ENCODE data around the gene SMG7.
A peak's percentile ranks its signal among the peaks of the same experiment; 100 is the strongest.
"Not testable (repeated sequence)": the region's sequence is repeated elsewhere in the genome, so short reads cannot be mapped to it uniquely, and the experiment has no call there.

Gene SMG7

DNA sequence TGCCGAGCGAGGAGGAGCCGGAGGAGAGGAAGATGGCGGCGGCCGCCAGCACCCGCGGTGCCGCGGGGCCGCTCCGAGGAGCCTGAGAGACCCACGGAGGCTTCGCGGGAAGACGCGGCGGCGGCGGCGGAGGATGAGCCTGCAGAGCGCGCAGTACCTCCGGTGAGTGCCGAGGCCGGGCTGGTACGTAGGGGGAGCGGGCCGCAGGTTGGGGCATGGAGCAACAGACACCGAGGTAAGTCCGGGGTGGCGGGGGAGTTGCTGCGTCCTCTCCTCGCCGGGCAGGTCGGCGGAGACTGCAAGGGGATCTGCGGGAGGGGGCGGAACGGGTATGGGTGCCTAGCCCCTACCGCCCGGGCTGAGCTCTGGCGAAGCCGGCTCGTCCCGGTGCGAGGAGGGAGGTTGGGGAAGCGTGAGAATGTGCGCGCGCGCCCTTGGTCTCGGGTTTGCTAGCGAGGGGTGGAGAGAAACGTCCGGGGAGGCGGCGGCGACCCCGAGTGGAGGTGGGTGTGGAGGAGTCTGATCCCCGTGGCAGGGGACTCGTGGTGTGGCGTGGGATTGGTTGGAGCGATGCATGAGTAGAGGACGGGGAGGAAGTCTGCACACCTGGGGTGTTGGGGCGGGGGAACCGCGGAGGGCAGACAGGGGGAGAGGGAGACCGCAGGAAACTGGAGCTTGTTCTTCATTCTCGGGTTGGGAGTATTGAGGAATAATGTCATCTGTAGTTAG is at the start of gene SMG7:
SMG7 (plus strand) TSS at position 12 of the 729 bp plus-strand sequence; CDS start at position 134, 122 bp downstream.
- peak in 1 of 2 experiments; percentile 27 for DNase-seq

GRCh38 chr1:183423541-183423940 is 48.8 kb upstream of the SMG7 start:
- DNase-seq, result no peak

DNA sequence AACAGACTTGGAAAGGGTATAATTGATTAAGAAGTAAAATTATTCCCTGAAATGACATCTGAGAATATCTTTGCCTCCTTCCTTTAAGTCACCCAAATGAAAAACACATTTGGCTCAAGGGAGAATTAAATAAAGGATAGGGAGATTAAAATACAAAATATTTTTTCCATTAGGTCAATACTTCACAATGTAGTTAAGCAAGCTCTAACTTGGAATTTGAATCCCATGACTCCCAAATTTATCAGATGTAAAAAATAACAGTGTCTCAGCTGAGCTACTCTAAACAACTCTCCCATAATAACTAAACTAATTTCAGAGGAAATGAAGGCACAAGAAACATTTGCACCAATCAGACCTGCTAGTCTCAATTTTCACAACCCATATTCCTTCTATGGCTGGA is 47.6 kb upstream of the SMG7 start:
- DNase-seq, result no peak

DNA sequence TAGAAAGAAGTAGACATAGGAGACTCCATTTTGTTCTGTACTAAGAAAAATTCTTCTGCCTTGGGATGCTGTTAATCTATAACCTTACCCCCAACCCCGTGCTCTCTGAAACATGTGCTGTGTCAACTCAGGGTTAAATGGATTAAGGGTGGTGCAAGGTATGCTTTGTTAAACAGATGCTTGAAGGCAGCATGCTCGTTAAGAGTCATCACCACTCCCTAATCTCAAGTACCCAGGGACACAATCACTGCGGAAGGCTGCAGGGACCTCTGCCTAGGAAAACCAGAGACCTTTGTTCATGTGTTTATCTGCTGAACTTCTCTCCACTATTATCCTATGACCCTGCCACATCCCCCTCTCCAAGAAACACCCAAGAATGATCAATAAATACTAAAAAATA is 44.7 kb upstream of the SMG7 start:
- not testable (repeated sequence) for DNase-seq

- no peak for DNase-seq
Measured at GRCh38 chr1:183431840-183432547, 40.3 kb upstream of the SMG7 start.

DNA sequence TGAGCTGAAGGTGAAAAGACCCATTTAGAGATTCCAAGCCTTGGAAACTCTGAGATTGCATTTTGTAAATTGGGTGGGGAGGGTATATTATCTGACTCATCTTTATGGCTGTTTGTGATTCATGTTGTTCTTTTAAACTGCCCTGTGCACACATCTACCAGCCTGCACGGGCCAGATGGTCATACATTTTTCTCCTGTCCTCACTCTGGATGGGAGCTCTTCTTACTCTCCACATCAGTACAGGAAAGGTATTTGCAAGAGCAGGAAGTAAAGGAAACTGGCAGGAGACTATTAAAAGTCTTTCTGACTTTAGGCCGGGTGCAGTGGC is 39.8 kb upstream of the SMG7 start:
- no peak for DNase-seq

DNA sequence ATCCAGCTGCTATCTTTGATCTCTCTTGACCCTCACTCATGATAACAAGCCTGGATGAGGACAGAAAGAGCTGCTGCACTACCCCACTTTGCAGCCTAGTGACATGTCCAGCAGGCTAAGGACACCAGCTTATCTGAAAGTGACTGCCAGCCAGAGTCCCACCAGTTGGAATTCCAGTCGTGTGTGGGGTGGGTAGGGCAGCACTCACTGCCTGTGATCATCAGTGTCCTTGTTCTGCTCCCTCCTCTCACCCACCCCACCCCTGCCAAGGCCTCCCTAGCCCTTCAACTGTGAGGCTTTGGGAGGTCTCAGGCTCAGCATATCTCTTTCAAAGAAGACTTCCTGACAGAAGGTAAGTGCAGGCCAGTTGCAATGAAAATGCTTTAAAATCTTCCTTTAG is 38.6 kb upstream of the SMG7 start:
- DNase-seq, result no peak

DNA sequence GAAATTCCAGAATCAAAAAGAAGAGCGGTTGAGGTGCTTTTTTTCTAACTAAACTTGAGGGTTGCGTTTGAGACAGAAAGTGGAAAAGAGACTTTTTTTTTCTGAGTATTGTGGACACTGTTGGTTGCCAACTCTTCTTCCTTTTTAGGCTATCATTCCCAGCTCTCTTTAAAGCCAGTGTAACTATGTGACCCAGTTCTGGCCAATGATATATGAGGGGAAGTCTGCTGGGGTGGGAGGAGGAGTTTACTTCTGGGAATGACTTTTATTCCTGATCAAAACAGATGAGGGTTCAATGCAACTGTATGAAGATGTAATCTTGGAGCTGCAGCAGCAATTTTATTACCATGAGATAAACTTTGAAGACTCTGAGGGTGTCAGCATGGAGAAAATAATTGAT is 36.8 kb upstream of the SMG7 start:
- no peak for DNase-seq

- no peak for DNase-seq
Measured at GRCh38 chr1:183438060-183438459, 34.2 kb upstream of the SMG7 start.

DNA sequence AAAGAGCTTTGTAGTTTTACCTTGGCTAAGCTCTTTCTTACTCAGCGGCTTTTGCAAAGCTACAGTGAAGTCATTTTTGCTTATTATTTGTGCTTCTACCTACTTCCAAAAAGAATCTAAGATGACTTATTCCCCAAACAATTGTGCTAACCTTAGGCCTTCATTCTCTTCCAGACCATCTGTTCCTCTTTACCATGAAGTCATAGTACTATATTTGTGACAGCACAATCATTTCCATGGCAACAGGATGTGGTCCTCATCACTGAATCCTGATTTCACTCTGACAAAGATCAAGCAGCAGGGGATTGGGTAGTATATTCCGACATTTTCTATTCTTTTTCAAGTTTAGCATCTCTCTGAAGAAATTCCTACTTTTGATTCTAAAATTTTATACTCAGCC is 29.3 kb upstream of the SMG7 start:
- no peak for DNase-seq

GRCh38 chr1:183443466-183443865 is 28.8 kb upstream of the SMG7 start:
- DNase-seq, result no peak

DNA sequence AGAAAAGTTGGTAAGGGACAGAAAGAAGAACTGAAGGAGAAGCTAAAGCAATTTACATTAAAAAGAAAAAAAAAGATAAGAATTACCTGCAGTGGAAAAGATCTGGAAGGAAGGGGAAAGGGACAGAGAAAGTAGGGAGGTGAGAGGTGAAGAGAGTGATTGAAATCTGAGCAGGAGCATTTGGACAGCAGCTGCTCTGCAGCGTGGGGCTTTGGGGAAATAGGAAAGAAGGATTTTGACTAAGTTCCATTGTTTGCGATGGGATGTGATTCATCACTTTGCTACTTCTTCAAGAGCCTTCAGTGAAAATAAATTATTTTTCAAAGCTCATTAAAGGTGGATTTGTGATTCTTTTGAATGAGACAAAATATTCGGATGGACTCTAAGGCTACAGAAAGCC is 28.1 kb upstream of the SMG7 start:
- DNase-seq, result no peak

DNA sequence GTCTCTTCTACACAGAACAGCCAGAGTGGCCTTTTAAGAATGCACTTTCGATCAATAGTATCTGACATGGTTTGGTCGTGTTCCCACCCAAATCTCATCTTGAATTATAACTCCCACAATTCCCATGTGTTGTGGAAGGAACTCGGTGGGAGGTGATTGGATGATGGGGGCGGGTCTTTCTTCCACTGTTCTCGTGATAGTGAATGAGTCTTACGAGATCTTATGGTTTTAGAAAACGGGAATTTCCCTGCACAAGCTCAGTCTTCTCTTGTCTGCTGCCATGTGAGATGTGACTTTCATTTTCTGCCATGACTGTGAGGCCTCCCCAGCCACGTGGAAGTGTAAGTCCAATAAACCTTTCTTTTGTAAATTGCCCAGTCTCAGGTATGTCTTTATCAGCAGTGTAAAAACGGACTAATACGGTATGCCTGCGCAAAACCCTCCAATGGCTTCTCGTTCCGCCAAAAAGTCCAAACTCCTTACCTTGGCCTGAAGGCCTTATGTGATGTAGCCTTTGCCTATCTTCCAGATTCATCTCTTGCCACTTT is 23.0 kb upstream of the SMG7 start:
- no peak for DNase-seq

- DNase-seq, result no peak
Measured at GRCh38 chr1:183450093-183450492, 22.2 kb upstream of the SMG7 start.

GRCh38 chr1:183454377-183454776 is 17.9 kb upstream of the SMG7 start:
- no peak for DNase-seq

- DNase-seq, result no peak
Measured at GRCh38 chr1:183456826-183457225, 15.5 kb upstream of the SMG7 start.

DNA sequence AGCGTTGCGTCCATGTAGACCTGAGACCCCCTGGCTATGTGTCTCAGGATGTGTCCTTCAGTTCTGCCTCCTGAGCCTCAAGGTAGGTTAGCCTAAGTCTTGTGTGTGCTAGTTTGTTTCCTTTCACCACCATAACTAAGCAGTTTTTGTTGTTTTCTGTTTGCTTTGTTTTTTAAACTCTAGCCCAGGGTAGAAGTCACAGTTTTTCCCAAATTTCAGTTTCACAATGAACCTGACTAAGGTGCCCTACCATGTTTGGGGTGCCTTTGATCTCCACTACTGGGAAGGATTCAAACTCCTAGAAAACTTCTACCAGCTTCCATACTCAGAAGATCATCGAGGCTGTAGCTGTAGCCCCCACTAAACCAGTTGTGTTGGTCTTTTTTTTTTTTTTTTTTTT is 14.8 kb upstream of the SMG7 start:
- no peak for DNase-seq

DNA sequence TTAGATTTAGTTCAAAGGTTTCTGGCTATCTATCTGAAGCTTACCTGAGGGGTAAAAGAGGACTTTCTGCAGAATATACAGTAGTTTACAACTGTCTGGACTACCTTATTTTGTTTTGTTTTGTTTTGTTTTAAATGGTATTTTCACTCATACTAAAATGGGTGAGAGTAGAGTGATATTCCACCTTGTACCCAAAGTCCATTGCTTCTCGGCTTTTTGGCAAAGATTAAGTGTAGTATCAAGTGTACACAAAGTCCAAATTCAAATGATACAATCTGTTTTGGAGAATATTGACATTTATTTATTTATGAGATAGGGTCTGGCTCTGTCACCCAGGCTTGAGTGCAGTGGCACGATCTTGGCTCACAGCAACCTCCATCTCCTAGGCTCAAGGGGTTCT is 11.7 kb upstream of the SMG7 start:
- no peak for DNase-seq

GRCh38 chr1:183461350-183461749 is 10.9 kb upstream of the SMG7 start:
- no peak for DNase-seq

GRCh38 chr1:183463566-183463965 is 8.7 kb upstream of the SMG7 start:
- DNase-seq, result no peak

DNA sequence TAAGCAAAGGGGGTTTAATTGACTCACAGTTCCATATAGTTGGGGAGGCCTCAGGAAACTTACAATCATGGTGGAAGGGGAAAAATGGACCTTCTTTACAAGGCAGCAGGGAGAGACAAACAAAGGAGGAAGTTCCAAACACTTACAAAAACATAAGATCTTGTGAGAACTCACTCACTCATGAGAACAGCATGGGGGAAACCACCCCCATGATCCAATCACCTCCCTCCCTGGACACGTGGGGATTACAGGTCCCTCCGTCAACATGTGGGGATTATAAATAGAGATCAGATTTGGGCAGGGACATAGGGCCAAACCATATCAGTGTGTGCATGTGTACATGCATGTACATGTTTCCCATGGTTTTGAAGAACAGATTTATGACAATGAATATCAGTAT is 5.5 kb upstream of the SMG7 start:
- no peak for DNase-seq

- DNase-seq, result no peak
Measured at GRCh38 chr1:183467687-183468086, 4.6 kb upstream of the SMG7 start.

GRCh38 chr1:183470147-183470960 is 1.9 kb upstream of the SMG7 start:
- peak; percentile 72 to 89 for DNase-seq

Data from SHP77 (cell line).